Thoracic aorta (tissue), 2 donors: ENCODE data around the gene XG. TPM values are rescaled to one million over a fixed set of nuclear protein-coding genes. Genes with fewer than 3 reads are reported as not detected.

Experiments
- ATAC-seq: fragments of 150-250 bp; one replicate; pipeline ENCODE4 v1.8.0; 2017; ENCODE audit warnings: low read depth; ENCODE audit not compliant: insufficient number of reproducible peaks, low FRiP score
- DNase-seq: peaks from one replicate; pipeline ENCODE4 v3.0.0-alpha.2; 2020; ENCODE audit warnings: low spot score
- H3K27ac ChIP-seq, 2 donors: fragments of 200-600 bp; sonication (generic); 1 replicate in 1 of 2; 2 replicates in 1 of 2; pipeline ENCODE4 v1.5.1; 2016; ENCODE audit warnings: mild to moderate bottlenecking in 2 of 2, moderate library complexity in 2 of 2
- H3K27me3 ChIP-seq: fragments of 200-600 bp; sonication (generic); replicated peaks from 2 replicates; pipeline ENCODE4 v1.6.0; 2016; ENCODE audit warnings: mild to moderate bottlenecking; ENCODE audit not compliant: insufficient read depth
- H3K36me3 ChIP-seq: fragments of 200-600 bp; sonication (generic); one replicate; pipeline ENCODE4 v1.5.1; 2016
- H3K4me1 ChIP-seq, 2 donors: fragments of 200-600 bp; sonication (generic); 1 replicate in 1 of 2; 2 replicates in 1 of 2; pipeline versions ENCODE4 v1.5.1 to v1.6.0; 2016; ENCODE audit warnings: low read depth in 2 of 2, mild to moderate bottlenecking in 1 of 2; ENCODE audit not compliant: control insufficient read depth in 1 of 2
- H3K4me3 ChIP-seq: fragments of 200-600 bp; sonication (generic); 2 replicates; pipeline ENCODE4 v1.5.1; 2016; ENCODE audit warnings: mild to moderate bottlenecking
- H3K9me3 ChIP-seq: fragments of 200-600 bp; sonication (generic); 2 replicates; pipeline ENCODE4 v1.5.1; 2016
- CTCF ChIP-seq: fragments of 200-600 bp; sonication (generic); IDR thresholded peaks from one replicate; pipeline ENCODE4 v1.5.1; 2019; ENCODE audit warnings: antibody characterized with exemption
- total RNA-seq, 2 donors: library from RNA; depleted of rRNA; stranded (reverse); fragments of >200 nt; gene quantifications; one replicate each; pipeline versions ENCODE4 v1.1.0 to v1.2.3, GENCODE V29; 2016

The XG gene
- total RNA-seq, 2 donors from 2014 or later = 18.1 to 29.6 TPM

DNA sequence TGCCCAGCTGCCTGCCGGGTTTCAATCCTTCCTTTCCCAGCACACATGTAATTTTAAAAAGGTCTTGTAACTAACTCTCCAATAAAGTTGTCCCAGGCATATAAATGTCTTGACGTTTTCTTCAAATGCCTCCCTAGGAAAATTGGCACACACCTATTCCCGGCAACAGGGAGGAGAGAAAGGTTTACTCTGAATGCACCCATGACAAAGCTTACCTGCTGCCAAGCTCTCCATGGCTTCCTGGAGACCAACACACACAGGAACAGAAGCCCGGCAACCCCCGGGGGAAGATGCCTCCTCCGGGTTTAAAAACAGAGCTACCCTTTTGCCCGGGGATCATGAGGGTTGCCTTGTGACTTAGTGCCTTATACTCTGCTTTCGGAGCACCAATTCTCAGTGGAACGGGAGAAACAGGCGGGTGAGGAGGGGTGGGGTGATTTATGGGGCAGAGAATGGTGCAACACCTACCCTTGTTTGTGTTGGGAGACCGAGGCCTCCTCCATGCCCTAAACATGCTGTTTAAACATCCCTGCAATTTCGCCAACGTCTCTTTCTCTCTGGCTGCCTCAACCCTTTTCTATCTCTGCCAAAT is 72.1 kb downstream of the XG start:
- Histone ChIP-seq H3K27ac (no peak overlapping the region), H3K4me3 (no peak overlapping the region), H3K9me3 (no peaks in the 10 kb centered on the region), H3K27me3 (no peaks in the 10 kb centered on the region), H3K4me1 (no peaks in the 10 kb centered on the region), H3K36me3 (no peaks in the 10 kb centered on the region)
- no peak for TF ChIP-seq CTCF
- no peak for ATAC-seq
- no peak for DNase-seq

GRCh38 chrX:2824886-2825285 is 73.0 kb downstream of the XG start:
- H3K27ac ChIP-seq = no peak overlapping the region
- TF ChIP-seq CTCF = no peak

DNA sequence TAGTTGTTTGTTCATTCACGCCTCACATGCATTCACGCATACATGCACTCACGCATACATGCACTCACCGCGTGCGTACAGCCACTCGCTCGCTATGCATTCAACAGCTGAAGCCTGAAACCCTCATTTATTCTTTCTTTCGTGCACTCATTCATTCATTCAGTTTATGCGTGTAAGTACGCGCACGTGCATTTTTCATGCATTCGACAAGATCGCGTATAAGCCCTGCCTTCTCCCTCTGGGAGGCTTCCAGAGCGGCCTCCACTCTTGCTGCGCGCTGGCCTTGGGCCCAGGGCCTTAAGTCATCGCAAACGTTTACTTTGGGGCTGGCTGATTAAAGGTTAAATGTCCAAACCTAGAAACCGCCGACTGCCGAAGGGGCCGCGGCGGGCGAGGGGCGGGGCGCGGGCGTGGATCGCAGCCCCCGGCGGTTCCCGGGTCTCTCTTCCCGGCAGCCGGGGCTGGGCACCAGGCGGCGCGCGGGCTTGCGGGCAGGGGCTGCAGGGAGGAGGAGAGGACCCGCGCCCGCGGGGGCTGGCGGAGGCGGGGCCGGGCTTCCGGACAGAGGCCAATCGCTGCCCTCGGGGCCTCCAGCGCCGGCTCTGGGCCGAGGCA is 76.6 kb downstream of the XG start, which contains the start of gene GYG2:
Gene GYG2 (plus strand): TSS at position 587 of the 615 bp plus-strand sequence. CDS start 1,259 bp downstream, outside the sequence.
- peak within 1 kb of the TSS; percentile 57 for H3K4me3 ChIP-seq
- no peaks in the 10 kb centered on the region for H3K9me3 ChIP-seq
- no peaks in the 10 kb centered on the region for H3K4me1 ChIP-seq
- DNase-seq = no peak
- no peaks in the 10 kb centered on the region for H3K36me3 ChIP-seq
- no peak for TF ChIP-seq CTCF
- no peak for ATAC-seq
- H3K27ac ChIP-seq = no peak within 1 kb of the TSS
- H3K27me3 ChIP-seq = no peaks in the 10 kb centered on the region

More at GRCh38 chrX:2824886-2825285, 73.0 kb downstream of the XG start:
- Histone ChIP-seq H3K36me3 (no peaks in the 10 kb centered on the region), H3K27me3 (no peaks in the 10 kb centered on the region), H3K9me3 (no peaks in the 10 kb centered on the region), H3K4me3 (no peak overlapping the region), H3K4me1 (no peaks in the 10 kb centered on the region)
- ATAC-seq (no peak), DNase-seq (no peak)

DNA sequence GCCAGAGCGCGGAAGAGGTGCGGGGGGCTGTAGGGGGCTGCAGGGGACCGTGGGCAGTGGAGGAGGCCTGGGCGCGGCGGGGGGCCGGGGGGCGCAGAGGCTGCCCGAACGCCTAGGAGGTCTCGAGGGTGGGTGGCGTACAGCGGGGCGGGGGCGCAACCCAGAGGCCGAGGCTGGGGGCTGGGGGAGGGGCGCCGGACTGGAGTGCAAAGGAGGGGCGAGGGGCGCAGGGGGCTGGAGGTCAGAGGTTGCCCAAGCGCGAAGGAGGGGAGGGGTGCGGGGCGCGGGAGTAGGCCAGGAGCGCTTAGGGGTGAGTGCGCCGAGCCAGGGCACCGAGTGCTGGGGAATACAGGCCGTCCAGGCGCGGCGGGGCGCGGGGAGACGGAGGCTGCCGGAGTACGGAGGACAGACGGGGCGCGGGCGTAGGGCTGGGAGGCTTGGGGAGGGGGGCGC is 77.1 kb downstream of the XG start:
- Histone ChIP-seq H3K9me3 (no peaks in the 10 kb centered on the region), H3K36me3 (no peaks in the 10 kb centered on the region), H3K4me3 (peak overlapping the region; percentile 57), H3K27me3 (no peaks in the 10 kb centered on the region), H3K4me1 (no peaks in the 10 kb centered on the region), H3K27ac (no peak overlapping the region)
- no peak for DNase-seq
- TF ChIP-seq CTCF = no peak
- ATAC-seq = no peak

DNA sequence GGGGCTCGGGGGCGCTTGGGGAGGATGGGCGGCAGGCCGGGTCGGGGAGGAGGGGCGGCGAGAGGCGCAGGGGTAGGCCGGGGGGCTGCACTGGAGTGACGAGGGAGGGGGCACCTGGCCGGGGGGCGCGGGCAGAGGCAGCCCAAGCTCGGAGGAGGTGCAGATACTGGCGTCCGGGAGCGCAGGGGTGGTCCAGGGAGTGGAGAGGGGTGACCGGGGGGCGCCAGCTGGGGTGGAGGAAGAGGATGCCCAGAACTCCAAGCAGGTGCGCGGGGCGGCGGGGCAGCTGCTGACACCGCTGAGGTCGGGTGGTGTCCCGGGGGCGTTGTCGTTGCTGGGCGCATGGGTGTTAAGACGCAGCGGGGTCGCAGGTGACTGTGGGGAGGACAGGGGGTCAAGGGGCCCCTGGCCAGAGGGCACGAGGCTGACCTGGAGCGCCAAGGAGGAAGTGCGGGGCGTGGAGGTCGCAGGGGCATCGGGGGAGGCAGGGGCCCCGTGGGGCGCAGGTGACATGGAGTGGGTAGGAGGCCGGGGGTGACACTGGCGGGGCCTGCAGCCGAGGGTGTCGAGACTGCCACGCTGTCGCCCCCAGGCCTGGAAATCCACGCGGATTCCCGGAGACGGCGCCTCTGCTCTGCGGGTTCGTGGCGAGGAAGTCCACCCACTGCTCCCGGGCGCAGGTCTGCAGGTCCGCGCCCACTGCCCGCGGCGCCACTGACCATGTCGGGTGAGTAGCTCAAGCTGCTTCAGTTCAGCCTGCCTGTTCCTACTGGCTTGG is 77.8 kb downstream of the XG start:
- Histone ChIP-seq H3K27me3 (no peaks in the 10 kb centered on the region), H3K27ac (no peak overlapping the region), H3K4me1 (no peaks in the 10 kb centered on the region), H3K9me3 (no peaks in the 10 kb centered on the region), H3K36me3 (no peaks in the 10 kb centered on the region), H3K4me3 (peak overlapping the region; percentile 57)
- no peak for ATAC-seq
- TF ChIP-seq CTCF = no peak
- DNase-seq = no peak
